ENCODE data around the gene GAPDH.
"Not testable (repeated sequence)": the region's sequence is repeated elsewhere in the genome, so short reads cannot be mapped to it uniquely, and the experiment has no call there.

GAPDH gene

DNA sequence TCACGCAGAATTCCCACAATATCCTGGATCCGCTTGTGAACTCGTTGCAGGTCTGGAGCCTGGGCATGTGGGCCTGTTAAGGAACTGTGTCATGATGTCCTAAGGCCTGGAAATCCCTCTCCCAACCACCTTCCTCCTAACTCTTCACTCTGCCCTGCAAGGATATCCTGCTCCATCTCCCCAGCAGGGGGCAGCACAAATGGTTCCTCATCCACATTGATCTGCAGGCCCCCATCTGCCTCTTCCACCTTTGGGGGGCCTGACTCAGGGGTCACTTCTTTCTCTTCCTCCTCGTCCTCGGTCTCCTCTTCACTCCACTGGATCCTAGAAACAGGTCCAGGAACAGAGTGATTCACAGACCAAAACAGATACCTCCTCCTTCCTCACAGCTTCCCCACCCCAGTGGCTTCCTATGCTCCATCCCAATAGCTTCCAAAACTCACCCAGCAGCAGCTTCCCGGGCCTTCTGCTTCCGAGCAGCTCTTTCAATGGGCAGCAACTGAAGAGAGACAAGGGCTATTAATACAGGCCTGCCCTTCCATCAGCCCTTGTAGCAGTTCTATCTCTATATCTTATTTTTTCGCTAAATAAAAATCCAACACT lies 29.2 kb downstream of the GAPDH start:
- peak; percentile 74 for DNase-seq (ENCODE audit: low spot score)

DNA sequence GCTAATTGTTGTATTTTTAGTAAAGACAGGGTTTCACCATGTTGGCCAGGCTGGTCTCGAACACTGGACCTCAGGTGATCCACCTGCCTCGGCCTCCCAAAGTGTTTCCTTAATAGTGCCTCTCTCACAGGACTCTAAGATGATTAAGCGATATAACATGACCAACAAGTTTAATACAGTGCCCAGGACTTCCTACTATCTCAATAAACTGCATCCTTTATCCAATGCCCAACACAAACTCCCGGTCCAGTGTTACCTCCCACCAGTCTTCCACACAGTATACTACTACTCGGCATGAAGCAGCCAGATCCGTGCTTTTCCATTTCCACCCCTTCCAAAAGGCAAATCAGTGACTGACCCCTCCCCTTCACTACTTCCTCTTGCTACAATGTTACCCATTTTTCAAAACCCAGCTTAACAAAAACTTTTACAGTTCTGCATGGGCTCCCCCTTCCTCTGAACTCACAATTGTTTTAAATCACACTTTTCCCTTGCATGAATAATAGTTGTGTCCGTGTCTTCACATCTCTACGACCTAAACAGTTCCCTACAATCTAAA lies 32.9 kb downstream of the GAPDH start:
- no peak for DNase-seq (ENCODE audit: low spot score)

DNA sequence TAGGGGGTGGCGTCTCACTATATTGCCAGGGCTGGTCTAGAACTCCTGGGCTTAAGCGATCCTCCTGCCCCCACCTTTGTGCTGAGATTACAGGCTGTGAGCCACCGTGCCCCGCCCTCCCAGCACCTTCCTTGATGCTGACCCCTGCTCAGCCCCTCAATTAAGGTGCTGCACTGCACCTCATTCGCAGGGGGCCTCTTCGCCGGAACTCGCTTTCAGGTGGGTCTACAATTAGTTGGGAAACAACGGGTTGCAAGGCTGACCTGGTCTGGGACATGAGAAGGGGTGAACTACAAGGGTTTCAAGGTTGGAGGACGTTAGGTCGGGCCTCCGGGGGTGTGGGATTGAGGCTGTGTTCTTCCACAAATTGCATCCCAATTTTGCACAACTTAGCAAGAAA lies 35.0 kb downstream of the GAPDH start:
- no peak for DNase-seq (ENCODE audit: low spot score)

DNA sequence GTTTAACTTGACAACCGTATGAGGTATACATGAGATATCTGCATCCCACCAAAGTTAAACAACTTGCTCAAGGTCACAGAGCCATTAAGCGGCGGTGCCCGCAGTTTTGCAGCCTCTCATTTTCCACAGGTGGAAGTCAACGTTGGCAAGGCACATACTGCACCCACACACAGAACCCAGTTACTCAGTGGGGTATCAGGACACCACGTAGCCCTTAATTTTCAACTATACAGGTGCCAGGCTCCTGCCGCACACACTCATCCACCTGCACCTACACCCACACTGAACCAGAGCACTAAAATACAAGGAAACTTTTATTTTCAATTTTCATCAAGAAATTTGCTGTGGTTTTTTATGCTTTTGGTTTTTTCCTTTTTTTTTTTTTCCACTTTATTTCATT lies 35.5 kb downstream of the GAPDH start:
- DNase-seq (ENCODE audit: low spot score): no peak

DNA sequence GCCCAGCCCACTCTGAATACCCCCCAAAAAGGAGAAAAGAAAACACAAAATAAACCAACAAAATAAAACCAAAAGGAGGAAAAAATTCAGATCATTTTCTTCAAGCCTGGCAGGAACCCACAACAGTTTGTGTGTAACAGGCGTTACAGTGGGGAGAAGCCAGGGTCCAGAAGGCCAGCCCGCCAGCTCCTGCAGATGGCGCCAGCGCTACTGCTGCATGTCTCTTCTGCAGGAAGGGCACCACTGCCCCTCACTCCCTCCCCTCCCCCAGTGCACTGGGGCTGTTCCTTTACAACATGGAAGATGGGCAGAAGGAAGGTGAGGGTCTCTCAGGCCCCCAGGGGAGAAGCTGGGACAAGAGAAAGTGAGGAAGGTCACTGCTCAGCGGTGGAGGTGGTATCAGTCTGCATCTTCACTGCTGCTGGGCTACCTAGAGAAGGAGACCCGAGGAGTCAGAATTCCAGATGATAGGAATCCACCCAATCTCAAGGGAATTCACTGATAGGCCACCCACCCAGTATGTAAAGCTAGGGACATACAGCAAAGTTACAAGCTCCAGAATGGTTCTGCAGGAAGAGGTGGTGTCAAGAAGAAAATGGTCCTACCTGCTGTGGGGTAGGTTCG lies 36.1 kb downstream of the GAPDH start:
- DNase-seq (ENCODE audit: low spot score): peak; percentile 50

DNA sequence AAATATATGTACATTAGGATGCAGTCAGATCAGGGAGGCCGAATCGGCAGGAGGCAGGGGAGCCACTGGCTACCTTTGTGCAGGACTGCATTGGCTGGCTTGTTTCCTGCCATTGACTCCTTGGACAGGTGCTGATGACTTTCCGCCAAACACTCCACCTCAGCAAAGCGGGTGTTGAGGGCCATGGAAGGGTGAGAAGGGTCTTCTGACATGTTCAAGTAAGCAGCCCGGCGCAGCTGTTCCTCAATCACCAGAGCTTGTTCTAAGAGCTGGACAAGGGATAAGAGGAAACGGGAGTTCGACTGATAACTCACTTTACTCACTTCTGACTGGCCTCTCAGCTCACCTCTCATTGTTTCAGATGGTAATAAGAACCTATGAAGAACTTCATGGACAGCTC lies 38.7 kb downstream of the GAPDH start:
- no peak for DNase-seq (ENCODE audit: low spot score)

DNA sequence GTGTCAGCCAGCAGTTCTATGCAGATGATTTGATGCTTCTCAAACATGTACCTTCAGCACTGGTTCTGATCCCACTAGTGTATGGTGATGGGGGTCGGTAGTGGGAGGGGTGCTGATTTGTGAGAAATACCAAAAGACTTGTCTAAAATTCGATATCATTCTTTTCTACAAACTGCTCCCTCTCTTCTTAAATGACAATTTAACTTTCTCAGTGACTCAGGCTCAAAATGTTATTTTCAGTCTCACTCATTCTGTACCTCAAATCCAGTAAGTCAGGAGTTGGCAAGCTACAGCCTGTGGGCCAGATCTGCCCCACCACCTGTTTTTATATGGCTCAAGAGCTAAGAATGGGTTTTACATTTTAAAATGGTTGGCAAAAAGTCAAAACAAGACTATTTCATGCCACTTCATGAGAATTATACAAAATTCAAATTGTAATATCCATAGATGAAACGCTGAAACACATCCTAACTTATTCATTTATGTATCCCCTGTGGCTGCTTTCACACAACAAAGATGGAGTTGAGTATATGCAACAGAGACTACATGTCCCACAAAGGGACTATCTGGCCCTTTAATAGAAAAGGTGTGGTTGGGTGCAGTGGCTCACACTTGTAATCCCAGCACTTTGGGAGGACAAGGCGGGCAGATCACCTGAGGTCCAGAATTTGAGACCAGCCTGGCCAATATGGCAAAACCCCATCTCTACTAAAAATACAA lies 40.4 kb downstream of the GAPDH start:
- DNase-seq (ENCODE audit: low spot score): no peak

DNA sequence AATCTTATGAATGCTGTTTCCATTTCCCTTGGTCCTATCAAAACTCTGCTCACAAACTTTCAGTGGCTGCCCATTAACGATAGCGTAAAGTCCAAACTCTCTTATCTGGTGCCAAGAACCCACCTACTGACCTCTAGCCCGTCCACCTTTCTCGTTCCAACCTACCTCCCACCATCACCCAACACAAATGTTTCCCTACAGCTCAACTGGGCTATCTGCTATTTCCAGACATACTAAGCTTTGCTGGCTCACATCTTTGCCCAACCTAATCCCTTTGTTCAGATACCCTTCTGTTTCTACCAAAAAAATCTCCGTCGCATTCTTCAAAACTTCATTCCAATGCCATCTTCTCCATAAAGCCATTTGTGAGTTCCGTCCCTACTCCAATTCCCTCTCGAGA lies 41.3 kb downstream of the GAPDH start:
- DNase-seq (ENCODE audit: low spot score): no peak

DNA sequence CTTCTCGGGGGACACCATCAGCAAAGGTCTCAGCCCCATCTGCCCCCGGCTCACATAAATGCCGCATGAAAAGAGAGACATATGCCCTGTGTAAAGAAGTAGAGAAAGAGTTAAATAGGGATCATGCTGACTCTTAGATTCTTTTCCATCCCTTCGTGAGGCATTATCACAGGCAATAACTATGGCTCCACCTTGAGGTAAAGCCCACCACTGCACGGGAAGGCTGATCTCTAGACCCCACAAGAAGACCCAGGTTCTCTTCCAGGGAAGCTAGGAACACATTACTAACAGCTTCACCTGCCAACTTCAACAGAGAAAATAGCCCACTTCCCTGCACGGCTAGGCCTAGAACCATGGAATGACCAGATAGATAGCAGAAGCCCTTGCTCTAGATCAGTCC lies 47.9 kb downstream of the GAPDH start:
- no peak for DNase-seq (ENCODE audit: low spot score)

DNA sequence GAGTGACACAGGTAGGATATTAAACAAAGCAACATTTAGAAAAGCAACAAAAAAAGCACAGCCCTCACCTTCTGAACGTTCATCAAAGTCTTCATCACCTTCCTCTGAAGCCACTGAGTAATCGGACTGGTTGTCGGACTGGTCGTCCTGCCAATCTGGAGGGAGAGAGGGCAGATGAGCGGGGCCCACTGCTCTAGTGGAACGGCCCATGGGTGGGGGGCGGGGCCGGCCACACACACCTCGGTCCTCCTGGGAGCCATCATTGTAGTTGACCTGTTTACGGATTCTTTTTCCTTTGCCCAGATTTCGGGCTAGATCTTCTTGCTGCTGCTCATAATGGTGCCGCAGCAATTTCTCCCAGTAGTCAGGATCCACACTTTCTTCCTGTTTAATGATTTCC lies 48.6 kb downstream of the GAPDH start:
- no peak for DNase-seq (ENCODE audit: low spot score)

DNA sequence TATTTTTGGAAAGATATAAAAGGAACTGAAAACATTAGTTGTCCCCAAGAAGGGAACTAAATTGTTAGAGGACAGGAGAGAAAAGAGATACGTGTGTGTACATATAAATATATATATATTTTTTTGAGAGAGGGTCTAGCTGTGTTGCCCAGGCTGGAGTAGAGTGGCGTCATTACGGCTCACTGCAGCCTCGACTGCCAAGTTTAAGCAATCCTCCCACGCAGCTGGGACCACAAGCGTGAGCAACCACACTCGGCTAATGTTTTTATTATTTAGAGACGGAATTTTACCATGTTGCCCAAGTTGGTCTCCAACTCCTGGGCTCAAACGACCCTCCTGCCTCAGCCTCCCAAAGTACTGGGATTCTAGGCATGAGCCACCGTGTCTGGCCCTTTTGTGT lies 50.0 kb downstream of the GAPDH start:
- DNase-seq (ENCODE audit: low spot score): no peak

DNA sequence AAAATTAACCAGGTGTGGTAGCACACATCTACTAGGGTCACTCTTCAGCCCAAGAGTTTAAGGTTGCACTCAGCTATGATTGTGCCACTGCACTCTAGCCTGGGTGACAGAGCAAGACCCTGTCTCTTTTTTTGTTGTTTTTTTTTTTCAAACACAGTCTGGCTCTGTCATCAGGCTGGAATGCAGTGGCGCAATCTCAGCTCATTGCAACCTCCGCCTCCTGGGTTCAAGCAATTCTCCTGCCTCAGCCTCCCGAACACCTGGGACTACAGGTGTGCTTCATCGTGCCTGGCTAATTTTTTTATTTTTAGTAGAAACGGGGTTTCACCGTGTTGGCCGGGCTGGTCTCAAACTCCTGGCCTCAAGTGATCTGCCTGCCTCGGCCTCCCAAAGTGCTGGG lies 52.3 kb downstream of the GAPDH start:
- DNase-seq (ENCODE audit: low spot score): not testable (repeated sequence)
